ENCODE data around the gene ST6GALNAC6.
A peak's percentile ranks its signal among the peaks of the same experiment; 100 is the strongest.

The ST6GALNAC6 gene

GRCh38 chr9:127916720-127917581 lies 17.5 kb upstream of the ST6GALNAC6 start, which contains the start of gene ST6GALNAC4:
TSS of gene ST6GALNAC4 (minus strand) at chr9:127917041. CDS start at chr9:127916419, 622 bp downstream.
- DNase-seq (ENCODE audit: low spot score), result peak; percentile 95

GRCh38 chr9:127915801-127916719 lies 16.7 kb upstream of the ST6GALNAC6 start:
- DNase-seq (ENCODE audit: low spot score), result no peak

- DNase-seq (ENCODE audit: low spot score), result no peak
Observed at GRCh38 chr9:127915325-127915752, 15.9 kb upstream of the ST6GALNAC6 start.

- DNase-seq (ENCODE audit: low spot score), result no peak
Observed at GRCh38 chr9:127913682-127914081, 14.3 kb upstream of the ST6GALNAC6 start.

DNA sequence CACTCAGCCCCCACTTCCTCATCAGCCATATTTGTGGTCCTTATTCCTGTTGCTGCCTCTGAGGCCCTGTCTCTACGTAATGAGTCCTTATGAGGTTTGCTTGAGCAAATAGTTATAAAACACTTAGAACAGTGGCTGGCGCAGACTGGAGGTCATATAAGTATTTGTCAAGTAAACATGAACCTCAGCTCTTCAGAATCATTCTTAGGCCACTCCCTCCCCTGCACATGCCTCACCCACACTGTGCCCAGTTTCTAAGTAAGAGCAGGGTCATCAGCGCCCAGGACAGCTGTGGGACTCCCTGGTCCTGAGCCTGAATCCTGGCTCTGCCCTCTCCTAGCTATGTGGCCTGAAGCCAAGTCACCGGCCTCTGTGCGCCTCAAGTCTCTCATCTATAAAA lies 13.5 kb upstream of the ST6GALNAC6 start:
- DNase-seq (ENCODE audit: low spot score), result no peak

DNA sequence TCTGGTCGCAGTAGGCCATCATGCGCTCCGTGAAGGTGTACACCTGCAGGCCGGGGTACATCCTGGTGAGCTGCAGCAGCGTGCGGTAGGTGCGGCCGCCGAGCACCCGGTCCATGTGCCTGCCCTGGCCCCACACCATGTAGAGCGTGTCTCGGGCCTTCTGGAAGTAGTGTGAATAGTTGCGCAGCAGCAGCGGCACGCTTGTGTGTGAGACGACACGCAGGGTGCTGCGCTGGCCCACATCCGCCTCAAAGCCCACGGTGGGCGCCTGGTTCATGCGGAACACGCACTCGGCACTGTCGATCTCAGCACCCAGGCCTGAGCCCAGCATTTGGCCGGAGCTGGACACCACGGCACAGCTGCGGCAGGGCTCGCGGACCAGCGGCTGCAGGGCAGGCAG lies 12.9 kb upstream of the ST6GALNAC6 start:
- no peak for DNase-seq (ENCODE audit: low spot score)

GRCh38 chr9:127910613-127911205 lies 11.3 kb upstream of the ST6GALNAC6 start:
- DNase-seq (ENCODE audit: low spot score), result no peak

- DNase-seq (ENCODE audit: low spot score), result no peak
Observed at GRCh38 chr9:127909839-127910273, 10.5 kb upstream of the ST6GALNAC6 start.

GRCh38 chr9:127908660-127908926 lies 9.2 kb upstream of the ST6GALNAC6 start:
- no peak for DNase-seq (ENCODE audit: low spot score)

DNA sequence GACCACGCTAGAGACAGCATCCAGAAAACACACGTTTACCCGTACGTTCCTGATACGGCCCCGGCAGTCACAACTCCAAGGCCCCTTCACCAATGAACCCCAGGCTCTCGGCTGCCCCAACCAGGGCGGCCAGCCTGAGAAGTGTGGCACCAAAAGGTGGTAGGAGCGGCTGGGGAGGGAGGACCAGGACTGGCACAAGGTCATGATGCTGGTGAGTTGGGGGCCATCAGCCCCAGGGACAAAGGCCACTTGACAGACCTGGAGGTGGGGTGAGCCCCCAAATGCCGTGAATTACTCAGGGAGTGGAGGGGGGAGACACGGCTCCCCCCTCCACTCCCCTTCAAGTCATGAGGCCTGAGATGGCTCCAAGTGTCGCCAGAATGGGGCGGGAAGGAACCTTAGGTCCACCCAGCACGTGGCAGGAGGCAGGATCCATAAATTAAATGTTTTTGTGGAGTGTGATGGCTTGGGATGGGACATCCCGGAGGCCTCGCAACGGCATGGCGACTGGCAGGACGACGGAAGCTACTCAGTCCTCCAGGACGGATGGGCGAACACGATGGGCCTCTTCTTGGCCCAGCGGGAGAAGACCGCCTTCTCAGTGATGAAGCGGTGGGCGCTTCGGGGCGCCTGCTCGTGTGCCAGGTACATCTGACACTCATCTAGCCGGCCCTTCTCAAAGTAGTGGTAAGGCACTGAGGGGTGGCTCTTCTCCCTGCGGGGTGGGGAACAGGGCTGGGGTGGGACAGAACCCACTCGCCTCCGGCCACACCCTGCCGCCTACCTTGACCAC lies 8.7 kb upstream of the ST6GALNAC6 start:
- DNase-seq (ENCODE audit: low spot score), result no peak

DNA sequence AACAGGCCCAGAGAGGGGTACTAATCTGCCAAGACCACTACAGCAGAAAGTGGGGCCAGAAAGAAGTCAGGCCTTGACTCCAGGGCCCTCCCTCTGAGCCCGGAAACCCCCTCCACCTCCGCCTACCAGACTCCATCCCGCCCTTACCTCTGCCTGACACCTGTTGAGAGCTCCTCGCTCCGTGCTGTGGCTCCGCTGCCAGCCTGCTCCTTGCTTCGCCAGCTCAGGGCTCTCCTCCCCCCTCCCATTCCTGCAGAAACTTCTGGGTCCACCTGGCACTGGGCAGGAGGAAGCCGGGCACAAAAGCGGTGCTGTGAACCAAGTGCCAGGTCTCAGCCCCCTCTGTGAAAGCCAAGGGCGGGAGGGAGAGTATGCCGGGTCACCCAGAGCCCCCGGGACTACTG lies 6.4 kb upstream of the ST6GALNAC6 start:
- DNase-seq (ENCODE audit: low spot score), result no peak

GRCh38 chr9:127905004-127905728 lies 5.8 kb upstream of the ST6GALNAC6 start:
- no peak for DNase-seq (ENCODE audit: low spot score)

- DNase-seq (ENCODE audit: low spot score), result no peak
Observed at GRCh38 chr9:127904561-127905003, 5.2 kb upstream of the ST6GALNAC6 start.

GRCh38 chr9:127903557-127904475 lies 4.4 kb upstream of the ST6GALNAC6 start:
- DNase-seq (ENCODE audit: low spot score), result no peak

DNA sequence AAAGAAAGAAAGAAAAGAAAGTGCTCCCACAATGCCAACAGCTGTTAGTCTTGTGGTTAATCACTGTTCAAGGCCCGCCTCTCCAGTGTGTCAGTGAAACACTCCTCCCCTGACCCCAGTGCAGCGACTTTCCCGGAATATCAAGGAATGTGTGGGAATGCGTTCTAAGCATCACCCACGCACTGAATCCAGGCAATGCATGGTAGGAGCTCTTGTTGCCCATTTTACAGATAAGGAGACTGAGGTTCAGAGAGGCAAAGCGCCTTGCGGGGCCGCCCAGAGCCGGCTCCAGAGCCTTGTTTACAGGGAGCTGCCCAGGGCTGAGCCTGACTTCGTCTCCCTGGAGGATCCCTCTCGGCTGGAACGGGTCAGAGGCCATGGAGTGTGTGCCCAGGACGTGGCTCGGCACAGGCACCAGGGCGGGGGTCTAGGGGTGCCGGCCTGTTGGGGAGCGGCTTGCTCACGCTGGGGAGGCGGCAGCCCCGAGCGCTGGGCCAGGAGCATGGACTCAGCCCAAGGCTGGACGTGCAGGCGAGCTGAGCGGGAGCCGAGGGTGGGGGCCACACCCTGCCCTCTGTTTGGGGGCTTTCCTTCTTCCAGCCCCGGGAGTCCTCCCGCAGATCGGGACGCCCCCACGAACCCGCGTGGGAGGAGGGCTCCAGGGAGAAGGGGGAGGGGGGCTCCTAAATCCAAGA lies 823 bp downstream of the ST6GALNAC6 start:
- DNase-seq (ENCODE audit: low spot score), result no peak

- peak; percentile 94 for DNase-seq (ENCODE audit: low spot score)
Observed at GRCh38 chr9:127897193-127897692, 2.2 kb downstream of the ST6GALNAC6 start.

GRCh38 chr9:127896395-127897192 lies 2.8 kb downstream of the ST6GALNAC6 start:
- DNase-seq (ENCODE audit: low spot score), result no peak

DNA sequence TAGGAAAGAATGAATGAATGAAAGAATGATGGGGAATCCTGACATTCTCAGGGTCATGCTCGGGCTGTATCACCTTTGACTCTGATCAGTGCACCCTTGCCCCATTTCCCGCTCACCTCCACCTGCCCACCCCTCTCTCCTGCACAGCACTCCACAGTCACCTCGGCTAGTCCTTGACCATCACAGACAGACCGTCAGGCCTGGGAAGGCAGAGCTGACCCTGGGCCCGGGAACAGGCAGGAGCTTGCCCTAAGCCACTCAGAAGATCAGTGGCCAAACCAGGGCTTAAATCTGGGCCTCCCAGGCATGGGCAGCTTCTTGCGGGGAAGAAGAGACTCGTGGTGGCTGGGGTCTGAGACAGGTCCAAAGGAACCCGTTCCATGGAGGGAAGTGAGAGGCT lies 3.6 kb downstream of the ST6GALNAC6 start:
- no peak for DNase-seq (ENCODE audit: low spot score)

Measured in HuH-7.5 (cell line).